Peyer's patch (tissue), 4 donors: ENCODE data around the gene CYB561D2. TPM values are rescaled to one million over a fixed set of nuclear protein-coding genes. Genes with fewer than 3 reads are reported as not detected.
"Not testable (repeated sequence)": the region's sequence is repeated elsewhere in the genome, so short reads cannot be mapped to it uniquely, and the experiment has no call there.

Experiments
- DNase-seq, 3 donors: peaks; one replicate each; pipeline ENCODE4 v3.0.0-alpha.2; 2017 to 2019
- H3K27ac ChIP-seq, 4 donors: fragments of 200-600 bp; sonication (generic); one replicate each; pipeline ENCODE4 v1.5.1; 2016 to 2019
- H3K27me3 ChIP-seq, 2 donors: fragments of 200-600 bp; sonication (generic); one replicate each; pipeline ENCODE4 v1.5.1; 2019
- H3K36me3 ChIP-seq, 3 donors: fragments of 200-600 bp; sonication (generic); one replicate each; pipeline ENCODE4 v1.5.1; 2016 to 2019
- H3K4me1 ChIP-seq, 4 donors: fragments of 200-600 bp; sonication (generic); one replicate each; pipeline ENCODE4 v1.5.1; 2016 to 2019
- H3K4me3 ChIP-seq, 4 donors: fragments of 200-600 bp; sonication (generic); 1 replicate in 3 of 4; 2 replicates in 1 of 4; pipeline ENCODE4 v1.5.1; 2016 to 2019; ENCODE audit warnings: mild to moderate bottlenecking in 1 of 4
- H3K9me3 ChIP-seq, 4 donors: fragments of 200-600 bp; sonication (generic); one replicate each; pipeline ENCODE4 v1.5.1; 2016 to 2019; ENCODE audit warnings: mild to moderate bottlenecking in 1 of 4
- CTCF ChIP-seq, 6 experiments: fragments of 450-650 bp in 4 of 6; fragments of 200-600 bp in 2 of 6; sonication (generic) in 1 of 6; IDR thresholded peaks; one replicate each; pipeline ENCODE4 v1.5.1; 2017 to 2019; ENCODE audit warnings: antibody characterized with exemption in 6 of 6, mild to moderate bottlenecking in 3 of 6, moderate library complexity in 1 of 6
- POLR2A ChIP-seq, 2 donors: fragments of 450-650 bp; IDR thresholded peaks; one replicate each; pipeline ENCODE4 v1.5.1; 2017; ENCODE audit warnings: antibody characterized with exemption in 2 of 2, mild to moderate bottlenecking in 2 of 2, moderate library complexity in 2 of 2
- total RNA-seq, 4 donors: library from RNA; depleted of rRNA; stranded (reverse); fragments of >200 nt; gene quantifications; one replicate each; pipeline ENCODE4 v1.1.0, GENCODE V29; 2016

The CYB561D2 gene
- total RNA-seq, result 10 to 100 TPM; 22.3 to 69.5 (median 38.6) TPM

GRCh38 chr3:50350527-50351322, at the start of gene CYB561D2, which contains the start of gene NPRL2:
Gene CYB561D2 (plus strand): TSS chr3:50350862. CDS start chr3:50351434, 572 bp downstream.
Gene NPRL2 (minus strand): TSS chr3:50350775. CDS start chr3:50350652, 123 bp downstream.
- peak within 1 kb of the TSS; percentile 91 to 95 (median 92) for H3K27ac ChIP-seq
- DNase-seq, result peak; percentile 96 to 99 (median 99)
- peaks cover 3 to 41% (median 17%) of the 10 kb centered on the region in 4 donors for H3K4me1 ChIP-seq
- peak in 1 of 6 experiments; percentile 13 for TF ChIP-seq CTCF (IDR thresholded peaks at IDR 0.05)
- TF ChIP-seq POLR2A (IDR thresholded peaks at IDR 0.05), result peak; percentile 91 to 94
- peaks cover 0 to 44% (median 0%) of the 10 kb centered on the region in 3 donors for H3K36me3 ChIP-seq
- H3K9me3 ChIP-seq, result no peaks in the 10 kb centered on the region
- H3K27me3 ChIP-seq, result no peaks in the 10 kb centered on the region
- H3K4me3 ChIP-seq, result peak within 1 kb of the TSS; percentile 71 to 74 (median 72)

GRCh38 chr3:50302095-50303012, 48.3 kb upstream of the CYB561D2 start:
- Histone ChIP-seq H3K36me3 (no peaks in the 10 kb centered on the region), H3K4me1 (peaks cover 3 to 39% (median 7%) of the 10 kb centered on the region in 4 donors), H3K9me3 (no peaks in the 10 kb centered on the region), H3K4me3 (peak overlapping the region in 2 of 4 donors; percentile 8 to 34), H3K27ac (peak overlapping the region in 3 of 4 donors; percentile 4 to 61 (median 15)), H3K27me3 (no peaks in the 10 kb centered on the region)
- TF ChIP-seq CTCF (IDR thresholded peaks at IDR 0.05) (no peak), POLR2A (IDR thresholded peaks at IDR 0.05) (no peak)
- peak in 1 of 3 donors; percentile 49 for DNase-seq

- TF ChIP-seq POLR2A (IDR thresholded peaks at IDR 0.05) (no peak), CTCF (IDR thresholded peaks at IDR 0.05) (peak in 1 of 6 experiments; percentile 10)
- Histone ChIP-seq H3K4me3 (peak within 1 kb of the TSS in 2 of 4 donors; percentile 8 to 34), H3K9me3 (no peaks in the 10 kb centered on the region), H3K4me1 (peaks cover 3 to 31% (median 4%) of the 10 kb centered on the region in 4 donors), H3K27me3 (no peaks in the 10 kb centered on the region), H3K36me3 (no peaks in the 10 kb centered on the region), H3K27ac (peak within 1 kb of the TSS in 3 of 4 donors; percentile 4 to 61 (median 15))
- DNase-seq, result peak in 2 of 3 donors; percentile 62 to 68
Observed at GRCh38 chr3:50303013-50303815, 47.4 kb upstream of the CYB561D2 start, which contains the start of gene HYAL1. Gene HYAL1 (minus strand): TSS chr3:50303574. CDS start chr3:50302956, 618 bp downstream.

GRCh38 chr3:50304601-50305000, 46.1 kb upstream of the CYB561D2 start:
- Histone ChIP-seq H3K27me3 (no peaks in the 10 kb centered on the region), H3K27ac (no peak overlapping the region), H3K36me3 (no peaks in the 10 kb centered on the region), H3K4me3 (no peak overlapping the region), H3K9me3 (no peaks in the 10 kb centered on the region), H3K4me1 (peaks cover 0 to 23% (median 0%) of the 10 kb centered on the region in 4 donors)
- no peak for DNase-seq
- TF ChIP-seq CTCF (IDR thresholded peaks at IDR 0.05) (no peak), POLR2A (IDR thresholded peaks at IDR 0.05) (no peak)

GRCh38 chr3:50312041-50312440, 38.6 kb upstream of the CYB561D2 start:
- peaks cover 1 to 15% (median 8%) of the 10 kb centered on the region in 4 donors for H3K4me1 ChIP-seq
- peak overlapping the region in 2 of 4 donors; percentile 39 to 46 for H3K27ac ChIP-seq
- not testable (repeated sequence) for H3K36me3 ChIP-seq, H3K27me3 ChIP-seq, H3K9me3 ChIP-seq, DNase-seq
- peak overlapping the region in 1 of 4 donors; percentile 17 for H3K4me3 ChIP-seq
